Esophagus squamous epithelium (tissue), 5 donors: ENCODE measurements around the gene SEPTIN10. TPM values are rescaled to one million over a fixed set of nuclear protein-coding genes. Genes with fewer than 3 reads are reported as not detected.

Experiments used
- DNase-seq: peaks from one replicate; lab custom pipeline; 2025; lab: John Stamatoyannopoulos, UW
- H3K27ac ChIP-seq, 4 donors: fragments of 200-600 bp; sonication (generic); one replicate each; pipeline ENCODE4 v1.5.1; 2016 to 2019; ENCODE audit warnings: mild to moderate bottlenecking in 1 of 4
- H3K27me3 ChIP-seq, 4 donors: fragments of 200-600 bp; sonication (generic); 1 replicate in 3 of 4; 2 replicates in 1 of 4; pipeline versions ENCODE4 v1.5.1 to v1.6.0; 2017 to 2021; ENCODE audit warnings: antibody characterized with exemption in 1 of 4
- H3K36me3 ChIP-seq, 3 donors: fragments of 200-600 bp; sonication (generic); one replicate each; pipeline ENCODE4 v1.5.1; 2016 to 2019
- H3K4me1 ChIP-seq, 3 donors: fragments of 200-600 bp; sonication (generic); one replicate each; pipeline ENCODE4 v1.5.1; 2017 to 2019
- H3K4me3 ChIP-seq, 4 donors: fragments of 200-600 bp; sonication (generic); 1 replicate in 3 of 4; 2 replicates in 1 of 4; pipeline ENCODE4 v1.5.1; 2016 to 2019; ENCODE audit warnings: mild to moderate bottlenecking in 2 of 4, moderate library complexity in 1 of 4
- H3K9me3 ChIP-seq, 3 donors: fragments of 200-600 bp; sonication (generic); one replicate each; pipeline ENCODE4 v1.5.1; 2016 to 2019
- POLR2A ChIP-seq, 4 donors: fragments of 450-650 bp; IDR thresholded peaks; one replicate each; pipeline ENCODE4 v1.6.1; 2017; ENCODE audit warnings: antibody characterized with exemption in 4 of 4, mild to moderate bottlenecking in 4 of 4, moderate library complexity in 3 of 4
- WGBS, 2 donors: methylation state at CpG; one replicate each; pipeline ENCODE4 v1.1.5; 2018; 5-methylcytosine and 5-hydroxymethylcytosine counted together
- intact Hi-C: fragments of 100-400 bp; cut with DNase I; formaldehyde crosslinking; loops from one replicate; pipeline ENCODE4 v1.15.0; 2022
- total RNA-seq, 4 donors: library from RNA; depleted of rRNA; stranded (reverse); fragments of >200 nt; gene quantifications; one replicate each; pipeline ENCODE4 v1.1.0, GENCODE V29; 2016
- TF ChIP-seq, protein P1 (sequence below), 6 experiments: fragments of 450-650 bp in 4 of 6; fragments of 200-600 bp in 2 of 6; sonication (generic) in 2 of 6; IDR thresholded peaks; one replicate each; pipeline ENCODE4 v1.5.1; 2016 to 2019; ENCODE audit warnings: antibody characterized with exemption in 6 of 6, mild to moderate bottlenecking in 4 of 6, moderate library complexity in 4 of 6
- donor health status: DM: yes; HTN: yes; CAD: no.

The SEPTIN10 gene
- total RNA-seq, 4 donors from 2014 or later, result 83.6 to 132 (median 86.4) TPM

- Histone ChIP-seq H3K27ac (no peak overlapping the region), H3K36me3 (peaks cover 0 to 15% (median 0%) of the 10 kb centered on the region in 3 donors), H3K4me1 (peaks cover 0 to 17% (median 5%) of the 10 kb centered on the region in 3 donors), H3K27me3 (no peaks in the 10 kb centered on the region), H3K9me3 (no peaks in the 10 kb centered on the region), H3K4me3 (no peak overlapping the region)
- intact Hi-C loops, result no loop called here
- TF ChIP-seq POLR2A (IDR thresholded peaks at IDR 0.05), result no peak
- TF ChIP-seq, protein P1, sequence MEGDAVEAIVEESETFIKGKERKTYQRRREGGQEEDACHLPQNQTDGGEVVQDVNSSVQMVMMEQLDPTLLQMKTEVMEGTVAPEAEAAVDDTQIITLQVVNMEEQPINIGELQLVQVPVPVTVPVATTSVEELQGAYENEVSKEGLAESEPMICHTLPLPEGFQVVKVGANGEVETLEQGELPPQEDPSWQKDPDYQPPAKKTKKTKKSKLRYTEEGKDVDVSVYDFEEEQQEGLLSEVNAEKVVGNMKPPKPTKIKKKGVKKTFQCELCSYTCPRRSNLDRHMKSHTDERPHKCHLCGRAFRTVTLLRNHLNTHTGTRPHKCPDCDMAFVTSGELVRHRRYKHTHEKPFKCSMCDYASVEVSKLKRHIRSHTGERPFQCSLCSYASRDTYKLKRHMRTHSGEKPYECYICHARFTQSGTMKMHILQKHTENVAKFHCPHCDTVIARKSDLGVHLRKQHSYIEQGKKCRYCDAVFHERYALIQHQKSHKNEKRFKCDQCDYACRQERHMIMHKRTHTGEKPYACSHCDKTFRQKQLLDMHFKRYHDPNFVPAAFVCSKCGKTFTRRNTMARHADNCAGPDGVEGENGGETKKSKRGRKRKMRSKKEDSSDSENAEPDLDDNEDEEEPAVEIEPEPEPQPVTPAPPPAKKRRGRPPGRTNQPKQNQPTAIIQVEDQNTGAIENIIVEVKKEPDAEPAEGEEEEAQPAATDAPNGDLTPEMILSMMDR (IDR thresholded peaks at IDR 0.05), result no peak
- 59 to 81% methylated on average over 7 to 8 of the region's 8 CpGs for WGBS, 2 donors
- no peak for DNase-seq
Observed at GRCh38 chr2:109497463-109497862, 116.3 kb downstream of the SEPTIN10 start.

GRCh38 chr2:109494351-109494750, 119.4 kb downstream of the SEPTIN10 start:
- no peak for DNase-seq

GRCh38 chr2:109493176-109493935, 120.4 kb downstream of the SEPTIN10 start:
- H3K27ac ChIP-seq, result no peak overlapping the region
- no peak overlapping the region for H3K4me3 ChIP-seq
- 64 to 94% methylated on average over 4 of the region's 4 CpGs for WGBS, 2 donors
- TF ChIP-seq POLR2A (IDR thresholded peaks at IDR 0.05), result no peak
- H3K27me3 ChIP-seq, result no peaks in the 10 kb centered on the region
- peaks cover 0 to 15% (median 0%) of the 10 kb centered on the region in 3 donors for H3K36me3 ChIP-seq
- H3K9me3 ChIP-seq, result no peaks in the 10 kb centered on the region
- no peak for DNase-seq
- peaks cover 0 to 9% (median 5%) of the 10 kb centered on the region in 3 donors for H3K4me1 ChIP-seq
- intact Hi-C loops, result no loop called here

More at GRCh38 chr2:109494351-109494750, 119.4 kb downstream of the SEPTIN10 start:
- intact Hi-C loops, result no loop called here
- TF ChIP-seq, protein P1 (IDR thresholded peaks at IDR 0.05), result no peak
- TF ChIP-seq POLR2A (IDR thresholded peaks at IDR 0.05), result no peak
- H3K4me3 ChIP-seq, result no peak overlapping the region
- H3K27me3 ChIP-seq, result no peaks in the 10 kb centered on the region
- H3K9me3 ChIP-seq, result no peaks in the 10 kb centered on the region
- H3K4me1 ChIP-seq, result peaks cover 0 to 11% (median 5%) of the 10 kb centered on the region in 3 donors
- H3K27ac ChIP-seq, result no peak overlapping the region
- H3K36me3 ChIP-seq, result peaks cover 0 to 15% (median 0%) of the 10 kb centered on the region in 3 donors
- 56% methylated on average over 3 of the region's 3 CpGs; no CpG with 5 or more reads in 1 of the 2 donors for WGBS, 2 donors

Other genes starting within 250 kb of the SEPTIN10 start
- gene SOWAHC, start 398 bp upstream of the SEPTIN10 start, total RNA-seq, result 10 to 100 TPM; 47.9 to 87.9 (median 69.7) TPM
- gene RGPD5, start 180.3 kb upstream of the SEPTIN10 start, total RNA-seq, result 10 to 100 TPM in 3 of 4 donors, 1 to 10 TPM in 1; 3.3 to 31.7 (median 15.2) TPM